ENCODE data around the gene KRT8.
"Not testable (repeated sequence)": the region's sequence is repeated elsewhere in the genome, so short reads cannot be mapped to it uniquely, and the experiment has no call there.

KRT8 gene

GRCh38 chr12:52873832-52874572, 30.9 kb downstream of the KRT8 start:
- DNase-seq: peak; percentile 68

GRCh38 chr12:52873513-52873831, 31.4 kb downstream of the KRT8 start:
- no peak for DNase-seq

GRCh38 chr12:52872644-52873389, 32.1 kb downstream of the KRT8 start:
- no peak for DNase-seq

GRCh38 chr12:52871291-52872039, 33.4 kb downstream of the KRT8 start:
- DNase-seq: peak; percentile 41

GRCh38 chr12:52870361-52871290, 34.2 kb downstream of the KRT8 start:
- peak; percentile 60 for DNase-seq

GRCh38 chr12:52867642-52868041, 37.2 kb downstream of the KRT8 start:
- peak; percentile 51 for DNase-seq

- DNase-seq: no peak
These were observed 37.7 kb downstream of the KRT8 start for GRCh38 chr12:52867152-52867551.

- DNase-seq: no peak
These were observed 39.6 kb downstream of the KRT8 start for GRCh38 chr12:52865090-52865944.

GRCh38 chr12:52862023-52862422, 42.9 kb downstream of the KRT8 start:
- no peak for DNase-seq

GRCh38 chr12:52861511-52861910, 43.4 kb downstream of the KRT8 start:
- DNase-seq: no peak

- no peak for DNase-seq
These were observed 44.6 kb downstream of the KRT8 start for GRCh38 chr12:52860102-52860823.

GRCh38 chr12:52857500-52857899, 47.4 kb downstream of the KRT8 start:
- DNase-seq: no peak

- no peak for DNase-seq
These were observed 48.1 kb downstream of the KRT8 start for GRCh38 chr12:52856787-52857186.

GRCh38 chr12:52856077-52856476, 48.8 kb downstream of the KRT8 start:
- not testable (repeated sequence) for DNase-seq

- no peak for DNase-seq
These were observed 53.1 kb downstream of the KRT8 start for GRCh38 chr12:52851787-52852186.

- DNase-seq: no peak
These were observed 54.2 kb downstream of the KRT8 start for GRCh38 chr12:52850681-52851080.

- DNase-seq: no peak
These were observed 55.4 kb downstream of the KRT8 start for GRCh38 chr12:52849511-52849910.

GRCh38 chr12:52848661-52849255, 56.1 kb downstream of the KRT8 start, which contains the start of gene KRT78:
KRT78 (minus strand) TSS chr12:52848994; CDS start chr12:52848930, 64 bp downstream.
- no peak for DNase-seq

GRCh38 chr12:52847335-52848102, 57.4 kb downstream of the KRT8 start:
- DNase-seq: no peak

Data from CD4-positive, alpha-beta T cell treated with Interferon gamma for 1 hour (primary cell).